OCI-LY7 (cell line): ENCODE measurements around the gene ATP5F1C.

Experiments used
- EZH2phosphoT487 ChIP-seq: fragments of 200-600 bp; sonication (generic); IDR thresholded peaks from 2 replicates; pipeline ENCODE4 v1.6.1; 2018; ENCODE audit warnings: low read depth, borderline replicate concordance, mild to moderate bottlenecking, mixed run types, antibody characterized with exemption, low read length, moderate library complexity, mixed read lengths
- TF ChIP-seq, protein P1 (sequence below): fragments of 200-600 bp; sonication (generic); conservative IDR thresholded peaks from 2 replicates; pipeline ENCODE4 v1.5.1; 2014; ENCODE audit warnings: mild to moderate bottlenecking, antibody characterized with exemption, low read length, moderate library complexity, mixed read lengths

DNA sequence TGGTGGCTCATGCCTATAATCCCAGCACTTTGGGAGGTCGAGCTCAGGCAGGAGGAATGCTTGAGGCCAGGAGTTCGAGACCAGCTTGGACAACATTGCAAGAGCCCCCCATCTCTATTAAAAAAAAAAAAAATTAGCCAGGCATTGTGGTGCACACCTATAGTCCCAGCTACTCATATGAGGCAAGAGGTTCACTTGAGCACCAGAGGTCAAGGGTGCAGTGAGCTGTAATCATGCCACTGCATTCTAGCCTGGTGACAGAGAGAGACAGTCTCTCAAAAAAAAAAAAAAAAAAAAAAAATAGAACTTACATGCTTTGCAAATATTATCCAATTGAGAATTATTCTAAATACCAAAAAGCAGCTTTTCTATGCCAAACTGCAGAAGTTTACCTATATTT, 11.2 kb upstream of the ATP5F1C start:
- TF ChIP-seq, protein P1, sequence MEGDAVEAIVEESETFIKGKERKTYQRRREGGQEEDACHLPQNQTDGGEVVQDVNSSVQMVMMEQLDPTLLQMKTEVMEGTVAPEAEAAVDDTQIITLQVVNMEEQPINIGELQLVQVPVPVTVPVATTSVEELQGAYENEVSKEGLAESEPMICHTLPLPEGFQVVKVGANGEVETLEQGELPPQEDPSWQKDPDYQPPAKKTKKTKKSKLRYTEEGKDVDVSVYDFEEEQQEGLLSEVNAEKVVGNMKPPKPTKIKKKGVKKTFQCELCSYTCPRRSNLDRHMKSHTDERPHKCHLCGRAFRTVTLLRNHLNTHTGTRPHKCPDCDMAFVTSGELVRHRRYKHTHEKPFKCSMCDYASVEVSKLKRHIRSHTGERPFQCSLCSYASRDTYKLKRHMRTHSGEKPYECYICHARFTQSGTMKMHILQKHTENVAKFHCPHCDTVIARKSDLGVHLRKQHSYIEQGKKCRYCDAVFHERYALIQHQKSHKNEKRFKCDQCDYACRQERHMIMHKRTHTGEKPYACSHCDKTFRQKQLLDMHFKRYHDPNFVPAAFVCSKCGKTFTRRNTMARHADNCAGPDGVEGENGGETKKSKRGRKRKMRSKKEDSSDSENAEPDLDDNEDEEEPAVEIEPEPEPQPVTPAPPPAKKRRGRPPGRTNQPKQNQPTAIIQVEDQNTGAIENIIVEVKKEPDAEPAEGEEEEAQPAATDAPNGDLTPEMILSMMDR, result no peak
- TF ChIP-seq EZH2phosphoT487, result no peak
